ENCODE results near the gene RBP3. TPM values are rescaled to one million over a fixed set of nuclear protein-coding genes. Genes with fewer than 3 reads are reported as not detected.

Gene RBP3
- total RNA-seq, 4 donors from 2014 or later: not detected

- TF ChIP-seq, protein P1, sequence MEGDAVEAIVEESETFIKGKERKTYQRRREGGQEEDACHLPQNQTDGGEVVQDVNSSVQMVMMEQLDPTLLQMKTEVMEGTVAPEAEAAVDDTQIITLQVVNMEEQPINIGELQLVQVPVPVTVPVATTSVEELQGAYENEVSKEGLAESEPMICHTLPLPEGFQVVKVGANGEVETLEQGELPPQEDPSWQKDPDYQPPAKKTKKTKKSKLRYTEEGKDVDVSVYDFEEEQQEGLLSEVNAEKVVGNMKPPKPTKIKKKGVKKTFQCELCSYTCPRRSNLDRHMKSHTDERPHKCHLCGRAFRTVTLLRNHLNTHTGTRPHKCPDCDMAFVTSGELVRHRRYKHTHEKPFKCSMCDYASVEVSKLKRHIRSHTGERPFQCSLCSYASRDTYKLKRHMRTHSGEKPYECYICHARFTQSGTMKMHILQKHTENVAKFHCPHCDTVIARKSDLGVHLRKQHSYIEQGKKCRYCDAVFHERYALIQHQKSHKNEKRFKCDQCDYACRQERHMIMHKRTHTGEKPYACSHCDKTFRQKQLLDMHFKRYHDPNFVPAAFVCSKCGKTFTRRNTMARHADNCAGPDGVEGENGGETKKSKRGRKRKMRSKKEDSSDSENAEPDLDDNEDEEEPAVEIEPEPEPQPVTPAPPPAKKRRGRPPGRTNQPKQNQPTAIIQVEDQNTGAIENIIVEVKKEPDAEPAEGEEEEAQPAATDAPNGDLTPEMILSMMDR (IDR thresholded peaks at IDR 0.05): no peak
- no peak for DNase-seq (ENCODE audit: low spot score)
- ATAC-seq (ENCODE audit: low FRiP score): no peak
Observed at GRCh38 chr10:47349941-47350371, 1.8 kb downstream of the RBP3 start.

DNA sequence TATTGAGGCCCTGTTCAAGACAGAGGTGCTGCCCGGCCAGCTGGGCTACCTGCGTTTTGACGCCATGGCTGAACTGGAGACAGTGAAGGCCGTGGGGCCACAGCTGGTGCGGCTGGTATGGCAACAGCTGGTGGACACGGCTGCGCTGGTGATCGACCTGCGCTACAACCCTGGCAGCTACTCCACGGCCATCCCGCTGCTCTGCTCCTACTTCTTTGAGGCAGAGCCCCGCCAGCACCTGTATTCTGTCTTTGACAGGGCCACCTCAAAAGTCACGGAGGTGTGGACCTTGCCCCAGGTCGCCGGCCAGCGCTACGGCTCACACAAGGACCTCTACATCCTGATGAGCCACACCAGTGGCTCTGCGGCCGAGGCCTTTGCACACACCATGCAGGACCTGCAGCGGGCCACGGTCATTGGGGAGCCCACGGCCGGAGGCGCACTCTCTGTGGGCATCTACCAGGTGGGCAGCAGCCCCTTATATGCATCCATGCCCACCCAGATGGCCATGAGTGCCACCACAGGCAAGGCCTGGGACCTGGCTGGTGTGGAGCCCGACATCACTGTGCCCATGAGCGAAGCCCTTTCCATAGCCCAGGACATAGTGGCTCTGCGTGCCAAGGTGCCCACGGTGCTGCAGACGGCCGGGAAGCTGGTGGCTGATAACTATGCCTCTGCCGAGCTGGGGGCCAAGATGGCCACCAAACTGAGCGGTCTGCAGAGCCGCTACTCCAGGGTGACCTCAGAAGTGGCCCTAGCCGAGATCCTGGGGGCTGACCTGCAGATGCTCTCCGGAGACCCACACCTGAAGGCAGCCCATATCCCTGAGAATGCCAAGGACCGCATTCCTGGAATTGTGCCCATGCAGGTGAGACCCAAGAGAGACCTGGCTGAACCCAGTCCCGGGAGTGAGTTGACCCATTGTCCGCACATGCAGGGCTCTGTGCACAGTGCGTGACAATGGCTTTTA lies 2.8 kb downstream of the RBP3 start:
- TF ChIP-seq, protein P1 (IDR thresholded peaks at IDR 0.05): no peak
- DNase-seq (ENCODE audit: low spot score): no peak

DNA sequence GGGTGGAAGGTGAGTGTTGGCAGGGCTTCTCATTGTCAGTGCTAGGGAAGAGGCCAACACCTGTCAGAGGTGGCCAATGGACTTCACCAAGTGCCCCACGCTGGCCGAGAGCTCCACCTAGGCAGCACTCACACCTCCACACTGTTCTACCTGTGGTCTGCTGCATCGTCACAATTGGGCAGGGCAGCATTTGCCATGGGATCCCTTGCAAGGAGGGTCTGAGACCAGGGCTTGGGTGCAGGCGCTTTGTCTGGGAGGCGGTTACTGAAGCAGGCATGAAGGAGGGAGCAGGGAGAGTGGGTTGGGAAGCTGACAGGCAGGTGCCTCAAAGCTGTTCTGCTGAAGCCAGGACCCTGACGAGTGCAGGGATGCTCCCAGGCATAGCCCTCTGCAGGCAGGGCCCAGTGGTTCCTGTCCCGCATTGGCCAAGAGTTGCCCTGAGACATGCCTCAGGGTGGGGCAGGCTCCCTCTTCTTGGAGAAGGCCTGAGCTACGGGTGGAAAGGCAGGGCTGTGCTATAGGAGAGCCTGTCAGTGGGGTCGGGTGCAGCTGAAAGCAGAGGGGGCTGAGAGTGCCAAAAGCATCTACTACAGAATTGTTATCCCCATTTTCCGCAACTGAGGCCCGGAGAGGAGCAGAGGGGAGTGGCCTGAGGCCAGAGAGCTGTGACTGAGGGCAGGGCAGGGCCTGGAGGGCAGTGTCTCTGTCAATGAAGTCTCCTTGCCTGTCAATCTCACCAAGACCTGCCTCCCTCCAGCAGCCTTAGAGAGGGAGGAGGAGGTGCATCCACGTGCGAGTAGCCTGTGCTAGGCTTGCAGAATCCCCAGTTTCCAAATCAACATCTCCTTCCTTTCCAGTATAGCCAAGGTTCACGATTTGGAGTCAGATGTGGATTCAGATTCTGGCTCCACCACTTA lies 4.0 kb downstream of the RBP3 start:
- no peak for ATAC-seq (ENCODE audit: low FRiP score)
- DNase-seq (ENCODE audit: low spot score): no peak
- TF ChIP-seq, protein P1 (IDR thresholded peaks at IDR 0.05): no peak

More for the DNA sequence above, 2.8 kb downstream of the RBP3 start:
- no peak for ATAC-seq (ENCODE audit: low FRiP score)

DNA sequence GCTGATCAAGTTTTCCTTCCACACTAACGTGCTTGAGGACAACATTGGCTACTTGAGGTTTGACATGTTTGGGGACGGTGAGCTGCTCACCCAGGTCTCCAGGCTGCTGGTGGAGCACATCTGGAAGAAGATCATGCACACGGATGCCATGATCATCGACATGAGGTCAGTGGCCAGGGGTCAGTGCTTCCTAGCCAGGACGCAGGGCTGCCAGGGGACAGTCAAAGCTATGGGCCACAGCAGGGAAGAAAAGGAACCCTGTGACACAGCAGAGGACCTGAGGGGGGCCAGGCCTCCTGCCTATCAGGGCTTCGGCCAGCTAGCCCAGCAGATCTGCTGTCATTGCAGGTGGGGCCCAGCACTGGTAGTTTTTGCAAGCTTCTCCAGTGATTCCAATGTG lies 5.2 kb downstream of the RBP3 start:
- TF ChIP-seq, protein P1 (IDR thresholded peaks at IDR 0.05): no peak
- ATAC-seq (ENCODE audit: low FRiP score) (no peak), DNase-seq (ENCODE audit: low spot score) (no peak)

DNA sequence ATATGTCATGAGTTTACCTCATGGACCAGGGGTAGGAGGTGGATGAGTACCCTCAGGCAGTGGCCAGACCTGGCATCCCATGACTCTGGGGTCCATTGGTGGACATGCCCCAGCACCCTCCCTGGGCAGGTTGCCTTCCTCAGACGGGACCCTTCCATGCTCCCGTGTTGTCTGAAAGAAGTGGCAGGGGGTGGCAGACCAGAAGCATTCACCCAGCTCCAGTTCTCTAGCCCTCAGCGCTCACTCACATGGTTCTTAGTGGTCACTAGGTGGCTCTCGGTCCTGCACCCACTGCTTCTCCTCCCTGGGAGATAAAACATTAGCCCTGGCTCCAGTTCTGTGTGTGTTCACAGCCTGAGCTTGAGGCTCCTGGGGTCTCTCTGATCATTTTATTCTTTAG lies 6.0 kb downstream of the RBP3 start:
- TF ChIP-seq, protein P1 (IDR thresholded peaks at IDR 0.05): no peak
- DNase-seq (ENCODE audit: low spot score) (no peak), ATAC-seq (ENCODE audit: low FRiP score) (no peak)

- ATAC-seq (ENCODE audit: low FRiP score) (no peak), DNase-seq (ENCODE audit: low spot score) (no peak)
- TF ChIP-seq, protein P1 (IDR thresholded peaks at IDR 0.05): no peak
Observed at GRCh38 chr10:47354900-47355299, 6.7 kb downstream of the RBP3 start.

All from omental fat pad (tissue), 4 donors.